Measurements from ENCODE around the gene MINDY4. TPM values are rescaled to one million over a fixed set of nuclear protein-coding genes. Genes with fewer than 3 reads are reported as not detected.

MINDY4 gene
- total and polyA plus RNA-seq, 2 of the 4 experiments (the other 2 are of a cell fraction): 1.8 to 3.6 TPM

GRCh38 chr7:30743371-30744074 lies 27.7 kb upstream of the MINDY4 start:
- Histone ChIP-seq H2AK9ac (replicated peaks; ENCODE audit: low read depth, low read length, poor library complexity) (no peak overlapping the region), H3K27ac (ENCODE audit: insufficient read depth, low read length) (no peak overlapping the region), H3K23ac (ENCODE audit: low read depth, low read length) (no peak overlapping the region), H3K9me1 (ENCODE audit: insufficient read depth, low read length) (no peaks in the 10 kb centered on the region), H3K4me3 (ENCODE audit: insufficient read depth, low read depth, low read length) (no peak overlapping the region), H3K4me2 (ENCODE audit: low read depth, low read length) (no peak overlapping the region), H3K4me1 (ENCODE audit: control insufficient read depth, insufficient read depth, low read length) (no peaks in the 10 kb centered on the region), H2BK120ac (ENCODE audit: low read depth, low read length) (peak overlapping the region; percentile 34; the same call in 1 of the 2 replicates), H3K4ac (ENCODE audit: low read depth, low read length) (no peak overlapping the region), H2BK20ac (ENCODE audit: low read depth, low read length) (peak overlapping the region; percentile 26; the same call in 1 of the 2 replicates), H3K79me1 (ENCODE audit: low read depth in 1 of 2, low read length in 2 of 2) (no peaks in the 10 kb centered on the region), H2BK15ac (ENCODE audit: low read depth, low read length) (no peak overlapping the region; the same call in 2 of the 3 replicates), H4K20me1 (ENCODE audit: insufficient read depth, low read length) (no peaks in the 10 kb centered on the region), H2BK5ac (ENCODE audit: low read depth, low read length, poor library complexity, severe bottlenecking) (no peak overlapping the region), H2AFZ (replicated peaks; ENCODE audit: low read length, poor library complexity) (peak overlapping the region; percentile 33), H3K27me3 (ENCODE audit: control insufficient read depth, insufficient read depth, low read length) (peaks cover 2% of the 10 kb centered on the region; the same call in 1 of the 2 replicates), H3K9me3 (ENCODE audit: control insufficient read depth, insufficient read depth, low read length) (no peaks in the 10 kb centered on the region), H3K56ac (ENCODE audit: extremely low read depth, insufficient read depth, low read length) (no peak overlapping the region), H2AK5ac (ENCODE audit: low read depth, low read length) (peak overlapping the region; percentile 18; the same call in 1 of the 2 replicates), H4K5ac (ENCODE audit: low read depth, low read length) (no peak overlapping the region), H3K14ac (replicated peaks; ENCODE audit: low read depth, low read length) (no peak overlapping the region), H4K91ac (ENCODE audit: insufficient read depth, low read depth, low read length) (no peak overlapping the region), H3K36me3 (ENCODE audit: control insufficient read depth, insufficient read depth, low read length) (no peaks in the 10 kb centered on the region), H3K18ac (ENCODE audit: low read depth, low read length) (no peak overlapping the region), H3K9ac (ENCODE audit: low read depth, low read length) (no peak overlapping the region), H4K8ac (ENCODE audit: low read depth in 2 of 2, low read length in 2 of 2) (no peak overlapping the region)
- in situ Hi-C loops (cut with MboI; ENCODE audit: low sequenced_read_pairs): no loop called here
- ChIA-PET POLR2A (ENCODE audit: unreplicated experiment) (no interaction called here), CTCF (no interaction called here)
- BruUV-seq (replicated peaks): no TSS peak
- peak; percentile 86 for ATAC-seq (ENCODE audit: low read depth)
- intact Hi-C loops (cut with micrococcal nuclease): loop anchor here (1.0 to 5.0 kb wide), 4 partner anchors 57 to 379 kb away; no protein-coding TSS in a partner anchor
- 50% methylated on average over 6 of the region's 8 CpGs; no CpG with 5 or more reads in 1 of the 2 experiments for WGBS, 2 experiments (ENCODE audit: extremely low coverage in 2 of 2, insufficient read length in 1 of 2)
- DNase-seq: peak; percentile 35
- dilution Hi-C loops (cut with HindIII; ENCODE audit: low sequenced_read_pairs, unreplicated experiment): no loop called here
- TF ChIP-seq RCOR1 (IDR thresholded peaks at IDR 0.05; ENCODE audit: insufficient replicate concordance, low read length) (no peak), MAZ (IDR thresholded peaks at IDR 0.05; ENCODE audit: borderline replicate concordance, low read depth, low read length) (no peak), RFX5 (IDR thresholded peaks at IDR 0.05; ENCODE audit: low read depth, low read length) (no peak), NFE2L2 (IDR thresholded peaks at IDR 0.05; ENCODE audit: low read depth, low read length) (no peak), SMC3 (IDR thresholded peaks at IDR 0.05; ENCODE audit: low read depth, low read length) (0 out of 2 replicates have a peak, but pooled peaks have one; percentile 21), CEBPB (IDR thresholded peaks at IDR 0.05; ENCODE audit: low read depth, low read length) (no peak), CHD1 (IDR thresholded peaks at IDR 0.05; ENCODE audit: low read depth, low read length) (no peak), MAFK (IDR thresholded peaks at IDR 0.05; ENCODE audit: low read depth, low read length) (no peak), USF2 (IDR thresholded peaks at IDR 0.05; ENCODE audit: low read depth, low read length) (no peak), POLR2A (IDR thresholded peaks at IDR 0.05; ENCODE audit: low read depth, low read length) (no peak), ELK1 (IDR thresholded peaks at IDR 0.05; ENCODE audit: borderline replicate concordance, low read depth, low read length) (no peak), RAD21 (IDR thresholded peaks at IDR 0.05; ENCODE audit: low read length) (peak; percentile 63), CTCF (conservative IDR thresholded peaks at IDR 0.05; ENCODE audit: low read depth, low read length) (peak; percentile 50), MXI1 (IDR thresholded peaks at IDR 0.05; ENCODE audit: borderline replicate concordance, low read depth, low read length) (no peak), FOS (IDR thresholded peaks at IDR 0.05; ENCODE audit: low read depth, low read length) (no peak)

Measured in IMR-90 (cell line).